ENCODE data around the gene ZBTB33. TPM values are rescaled to one million over a fixed set of nuclear protein-coding genes. Genes with fewer than 3 reads are reported as not detected.
A peak's percentile ranks its signal among the peaks of the same experiment; 100 is the strongest.

Gene ZBTB33
- total RNA-seq, 1 experiment from 2014 or later, result 25.5 TPM

DNA sequence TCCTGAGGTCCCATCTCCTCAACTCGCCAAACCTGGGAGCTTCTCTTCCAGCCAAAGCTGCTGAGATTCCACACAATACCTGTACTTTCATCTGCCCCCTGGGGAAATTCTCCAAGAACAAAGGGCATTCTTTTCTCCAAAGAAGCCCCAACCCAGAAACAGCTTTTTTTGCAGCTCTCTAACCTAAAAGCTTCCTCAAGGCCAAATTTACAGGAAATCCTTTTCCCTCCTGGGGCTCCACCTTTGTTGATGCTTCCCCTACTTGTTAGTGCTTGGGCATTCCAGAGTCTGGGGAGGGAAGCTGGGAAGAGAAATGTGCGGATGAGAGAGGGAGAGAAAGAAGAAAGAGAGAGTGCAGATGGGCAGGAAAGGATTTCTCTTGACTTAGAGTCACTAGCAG lies 24.3 kb downstream of the ZBTB33 start:
- Histone ChIP-seq H2AFZ (ENCODE audit: low read length) (no peak overlapping the region), H3K4me3 (ENCODE audit: low read length) (no peak overlapping the region), H3K36me3 (ENCODE audit: insufficient read depth, low read length) (no peaks in the 10 kb centered on the region), H3K9me3 (ENCODE audit: low read length) (no peaks in the 10 kb centered on the region), H3K9me2 (replicated peaks; ENCODE audit: insufficient read depth, low read length) (no peaks in the 10 kb centered on the region), H4K20me1 (ENCODE audit: insufficient read depth, low read depth, low read length) (no peaks in the 10 kb centered on the region), H3K4me2 (ENCODE audit: low read depth, low read length, poor library complexity, severe bottlenecking) (no peak overlapping the region), H3K9ac (ENCODE audit: low read length) (no peak overlapping the region), H3K27ac (ENCODE audit: low read length) (no peak overlapping the region), H3K79me2 (ENCODE audit: low read length) (no peaks in the 10 kb centered on the region), H3K27me3 (ENCODE audit: low read length) (no peaks in the 10 kb centered on the region), H3K4me1 (ENCODE audit: low read length) (no peaks in the 10 kb centered on the region)
- DNase-seq, result no peak

DNA sequence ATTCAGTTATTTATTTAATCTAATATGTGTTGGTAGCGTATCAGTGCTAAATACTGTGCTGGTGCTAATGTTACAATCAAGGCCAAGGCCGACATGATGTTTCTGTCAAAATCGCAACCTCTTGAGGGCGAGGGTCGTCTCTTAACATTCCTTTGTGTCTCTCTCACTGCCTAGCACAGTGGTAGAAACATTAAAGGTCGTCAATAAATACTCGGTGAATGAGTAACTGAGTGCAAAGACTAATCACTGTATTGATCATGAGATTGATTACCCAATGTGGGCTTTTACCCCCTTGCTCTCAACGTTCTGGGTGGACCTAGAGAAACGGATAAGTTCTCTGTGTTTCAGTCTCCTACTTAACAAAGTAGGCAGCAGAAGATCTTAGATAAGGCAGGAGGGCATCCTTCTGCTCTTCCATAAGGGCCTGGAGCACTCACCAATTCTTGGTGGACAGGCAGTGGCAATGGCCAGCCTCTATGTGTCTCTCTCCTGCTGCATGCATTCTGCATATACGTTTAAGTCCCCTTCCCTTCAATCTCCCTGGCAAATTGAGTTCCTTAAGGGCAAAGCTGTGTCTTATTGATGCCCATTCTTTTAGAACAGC lies 30.5 kb downstream of the ZBTB33 start:
- Histone ChIP-seq H4K20me1 (ENCODE audit: insufficient read depth, low read depth, low read length) (no peaks in the 10 kb centered on the region), H3K36me3 (ENCODE audit: insufficient read depth, low read length) (no peaks in the 10 kb centered on the region), H3K4me2 (ENCODE audit: low read depth, low read length, poor library complexity, severe bottlenecking) (no peak overlapping the region), H3K9me2 (replicated peaks; ENCODE audit: insufficient read depth, low read length) (no peaks in the 10 kb centered on the region), H3K9ac (ENCODE audit: low read length) (no peak overlapping the region), H2AFZ (ENCODE audit: low read length) (no peak overlapping the region), H3K79me2 (ENCODE audit: low read length) (no peaks in the 10 kb centered on the region), H3K4me1 (ENCODE audit: low read length) (no peaks in the 10 kb centered on the region), H3K27me3 (ENCODE audit: low read length) (no peaks in the 10 kb centered on the region), H3K9me3 (ENCODE audit: low read length) (no peaks in the 10 kb centered on the region), H3K27ac (ENCODE audit: low read length) (no peak overlapping the region), H3K4me3 (ENCODE audit: low read length) (no peak overlapping the region)
- DNase-seq, result no peak

- Histone ChIP-seq H3K36me3 (ENCODE audit: insufficient read depth, low read length) (no peaks in the 10 kb centered on the region), H3K9ac (ENCODE audit: low read length) (no peak overlapping the region), H3K27ac (ENCODE audit: low read length) (no peak overlapping the region), H3K79me2 (ENCODE audit: low read length) (no peaks in the 10 kb centered on the region), H3K9me3 (ENCODE audit: low read length) (no peaks in the 10 kb centered on the region), H4K20me1 (ENCODE audit: insufficient read depth, low read depth, low read length) (no peaks in the 10 kb centered on the region), H3K4me2 (ENCODE audit: low read depth, low read length, poor library complexity, severe bottlenecking) (no peak overlapping the region), H3K4me3 (ENCODE audit: low read length) (no peak overlapping the region), H3K9me2 (replicated peaks; ENCODE audit: insufficient read depth, low read length) (no peaks in the 10 kb centered on the region), H3K4me1 (ENCODE audit: low read length) (no peaks in the 10 kb centered on the region), H2AFZ (ENCODE audit: low read length) (no peak overlapping the region), H3K27me3 (ENCODE audit: low read length) (no peaks in the 10 kb centered on the region)
- no peak for DNase-seq
Measured at GRCh38 chrX:120281761-120282160, 31.1 kb downstream of the ZBTB33 start.

DNA sequence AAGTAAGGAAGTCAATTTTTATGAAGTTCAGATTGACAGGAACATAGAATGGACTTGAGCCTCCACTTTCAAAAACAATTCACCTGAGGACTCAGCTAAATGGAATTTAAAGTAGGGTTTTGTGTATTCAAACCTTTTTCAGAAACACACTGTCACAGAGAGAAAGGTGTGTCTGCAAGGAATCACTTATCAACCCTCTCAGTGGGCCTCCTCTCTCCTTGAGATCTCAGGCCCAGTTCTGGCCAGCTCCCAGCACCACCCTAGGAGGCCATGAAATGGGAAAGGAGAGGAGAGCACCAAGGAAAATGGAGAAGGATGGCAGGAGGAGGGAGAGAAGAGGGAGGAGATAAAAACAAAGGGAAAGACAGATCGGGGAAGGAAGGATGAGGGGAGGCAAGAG lies 32.1 kb downstream of the ZBTB33 start:
- H2AFZ ChIP-seq (ENCODE audit: low read length), result no peak overlapping the region
- DNase-seq, result no peak
- no peaks in the 10 kb centered on the region for H3K9me2 ChIP-seq (replicated peaks; ENCODE audit: insufficient read depth, low read length)
- H3K27ac ChIP-seq (ENCODE audit: low read length), result no peak overlapping the region
- no peak overlapping the region for H3K9ac ChIP-seq (ENCODE audit: low read length)
- H3K27me3 ChIP-seq (ENCODE audit: low read length), result no peaks in the 10 kb centered on the region
- no peaks in the 10 kb centered on the region for H4K20me1 ChIP-seq (ENCODE audit: insufficient read depth, low read depth, low read length)
- H3K79me2 ChIP-seq (ENCODE audit: low read length), result no peaks in the 10 kb centered on the region
- H3K9me3 ChIP-seq (ENCODE audit: low read length), result no peaks in the 10 kb centered on the region
- H3K36me3 ChIP-seq (ENCODE audit: insufficient read depth, low read length), result no peaks in the 10 kb centered on the region
- no peak overlapping the region for H3K4me3 ChIP-seq (ENCODE audit: low read length)
- H3K4me1 ChIP-seq (ENCODE audit: low read length), result no peaks in the 10 kb centered on the region
- H3K4me2 ChIP-seq (ENCODE audit: low read depth, low read length, poor library complexity, severe bottlenecking), result no peak overlapping the region

DNA sequence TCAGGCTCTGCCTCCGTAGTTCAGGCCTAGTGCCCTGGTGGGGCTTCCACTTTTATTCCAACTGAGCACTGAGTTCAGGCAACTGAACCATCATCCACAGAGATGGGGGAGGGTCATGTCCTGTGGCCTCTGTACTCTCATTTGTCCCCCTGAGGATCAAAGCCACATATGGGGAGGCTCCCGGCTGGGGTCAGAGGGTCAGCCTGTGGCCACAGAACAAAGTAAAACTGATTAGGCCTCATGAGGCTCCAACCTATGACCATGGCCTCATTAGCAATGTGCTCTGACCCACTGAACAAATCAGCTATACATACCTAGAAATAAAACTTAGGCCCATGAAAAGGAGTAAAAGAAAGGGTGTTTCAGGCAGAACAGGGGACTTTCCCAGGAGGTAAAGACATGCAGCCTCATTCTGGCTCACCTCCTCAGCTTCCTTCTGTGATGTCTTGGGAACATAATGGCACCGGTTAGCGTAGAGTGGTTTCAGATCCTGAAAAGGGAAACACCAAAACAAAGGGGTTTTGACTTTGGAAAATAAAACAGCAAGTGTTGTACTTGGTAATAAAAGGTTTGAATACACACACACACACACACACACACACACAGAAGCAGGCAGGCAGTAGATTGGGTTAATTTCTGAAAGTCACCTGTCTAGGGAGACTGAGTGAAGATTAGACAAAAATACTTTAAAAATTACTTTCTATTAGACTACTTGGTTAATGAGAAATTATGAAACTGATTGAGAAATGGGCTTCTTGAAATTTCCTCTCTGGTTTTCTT lies 36.3 kb downstream of the ZBTB33 start:
- Histone ChIP-seq H3K79me2 (ENCODE audit: low read length) (no peaks in the 10 kb centered on the region), H3K9ac (ENCODE audit: low read length) (no peak overlapping the region), H3K27me3 (ENCODE audit: low read length) (no peaks in the 10 kb centered on the region), H4K20me1 (ENCODE audit: insufficient read depth, low read depth, low read length) (no peaks in the 10 kb centered on the region), H3K4me1 (ENCODE audit: low read length) (no peaks in the 10 kb centered on the region), H3K27ac (ENCODE audit: low read length) (no peak overlapping the region), H2AFZ (ENCODE audit: low read length) (no peak overlapping the region), H3K36me3 (ENCODE audit: insufficient read depth, low read length) (no peaks in the 10 kb centered on the region), H3K9me2 (replicated peaks; ENCODE audit: insufficient read depth, low read length) (0 out of 2 replicates have a peak, but pooled peaks cover 5% of the 10 kb centered on the region), H3K4me2 (ENCODE audit: low read depth, low read length, poor library complexity, severe bottlenecking) (no peak overlapping the region), H3K4me3 (ENCODE audit: low read length) (no peak overlapping the region), H3K9me3 (ENCODE audit: low read length) (no peaks in the 10 kb centered on the region)
- no peak for DNase-seq

GRCh38 chrX:120287513-120288112 lies 37.0 kb downstream of the ZBTB33 start:
- H3K27me3 ChIP-seq (ENCODE audit: low read length), result no peaks in the 10 kb centered on the region
- 0 out of 2 replicates have a peak, but pooled peaks cover 5% of the 10 kb centered on the region for H3K9me2 ChIP-seq (replicated peaks; ENCODE audit: insufficient read depth, low read length)
- no peak overlapping the region for H3K4me2 ChIP-seq (ENCODE audit: low read depth, low read length, poor library complexity, severe bottlenecking)
- H3K36me3 ChIP-seq (ENCODE audit: insufficient read depth, low read length), result no peaks in the 10 kb centered on the region
- no peaks in the 10 kb centered on the region for H3K9me3 ChIP-seq (ENCODE audit: low read length)
- H2AFZ ChIP-seq (ENCODE audit: low read length), result no peak overlapping the region
- no peaks in the 10 kb centered on the region for H3K4me1 ChIP-seq (ENCODE audit: low read length)
- no peaks in the 10 kb centered on the region for H3K79me2 ChIP-seq (ENCODE audit: low read length)
- H4K20me1 ChIP-seq (ENCODE audit: insufficient read depth, low read depth, low read length), result no peaks in the 10 kb centered on the region
- H3K4me3 ChIP-seq (ENCODE audit: low read length), result no peak overlapping the region
- H3K9ac ChIP-seq (ENCODE audit: low read length), result no peak overlapping the region
- H3K27ac ChIP-seq (ENCODE audit: low read length), result no peak overlapping the region
- DNase-seq, result no peak

DNA sequence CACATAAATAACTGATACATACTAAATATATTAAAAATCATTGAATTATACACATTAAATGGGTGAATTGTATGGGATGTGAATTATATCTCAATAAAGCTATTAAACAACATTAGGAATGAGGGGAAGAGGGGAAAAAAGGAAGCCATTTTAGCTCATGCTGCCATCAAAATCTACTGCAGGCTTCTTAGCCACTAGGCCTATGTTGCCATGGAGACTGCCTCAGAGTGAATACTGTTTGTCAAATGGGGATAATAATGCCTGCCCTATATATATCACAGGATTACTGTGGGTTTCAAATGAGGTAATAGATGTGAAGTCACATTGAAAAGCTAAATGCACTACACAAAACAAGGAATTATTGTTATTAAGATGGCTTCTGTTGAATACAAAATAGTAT lies 39.5 kb downstream of the ZBTB33 start:
- H3K9ac ChIP-seq (ENCODE audit: low read length), result no peak overlapping the region
- H3K27ac ChIP-seq (ENCODE audit: low read length), result no peak overlapping the region
- H3K4me2 ChIP-seq (ENCODE audit: low read depth, low read length, poor library complexity, severe bottlenecking), result no peak overlapping the region
- H3K27me3 ChIP-seq (ENCODE audit: low read length), result no peaks in the 10 kb centered on the region
- H3K4me1 ChIP-seq (ENCODE audit: low read length), result no peaks in the 10 kb centered on the region
- H3K9me2 ChIP-seq (replicated peaks; ENCODE audit: insufficient read depth, low read length), result 0 out of 2 replicates have a peak, but pooled peaks cover 5% of the 10 kb centered on the region
- no peaks in the 10 kb centered on the region for H3K9me3 ChIP-seq (ENCODE audit: low read length)
- H3K4me3 ChIP-seq (ENCODE audit: low read length), result no peak overlapping the region
- DNase-seq, result peak; percentile 45
- no peaks in the 10 kb centered on the region for H3K79me2 ChIP-seq (ENCODE audit: low read length)
- no peaks in the 10 kb centered on the region for H4K20me1 ChIP-seq (ENCODE audit: insufficient read depth, low read depth, low read length)
- no peaks in the 10 kb centered on the region for H3K36me3 ChIP-seq (ENCODE audit: insufficient read depth, low read length)
- H2AFZ ChIP-seq (ENCODE audit: low read length), result no peak overlapping the region

DNA sequence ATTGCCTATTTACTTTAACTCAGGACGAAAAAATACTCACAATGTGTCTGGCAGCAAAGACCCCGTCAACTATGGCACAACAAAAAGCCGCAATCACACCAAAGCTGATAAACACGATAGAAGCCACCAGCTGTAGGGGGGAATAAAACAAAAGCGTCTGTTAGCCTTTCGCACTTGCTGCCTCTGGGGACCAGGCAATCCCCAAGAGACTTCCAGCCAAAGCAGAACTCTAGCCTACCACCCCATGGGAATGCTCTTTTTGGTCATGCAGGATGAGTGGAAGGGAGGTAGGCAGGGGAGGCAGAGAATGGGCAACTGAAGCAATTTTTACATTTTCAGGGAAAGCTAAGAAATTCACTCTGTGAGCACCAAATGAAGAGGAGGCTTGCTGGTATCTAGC lies 40.6 kb downstream of the ZBTB33 start:
- Histone ChIP-seq H3K4me2 (ENCODE audit: low read depth, low read length, poor library complexity, severe bottlenecking) (no peak overlapping the region), H2AFZ (ENCODE audit: low read length) (no peak overlapping the region), H3K9ac (ENCODE audit: low read length) (no peak overlapping the region), H4K20me1 (ENCODE audit: insufficient read depth, low read depth, low read length) (no peaks in the 10 kb centered on the region), H3K27me3 (ENCODE audit: low read length) (no peaks in the 10 kb centered on the region), H3K36me3 (ENCODE audit: insufficient read depth, low read length) (no peaks in the 10 kb centered on the region), H3K4me3 (ENCODE audit: low read length) (no peak overlapping the region), H3K79me2 (ENCODE audit: low read length) (no peaks in the 10 kb centered on the region), H3K27ac (ENCODE audit: low read length) (no peak overlapping the region), H3K9me3 (ENCODE audit: low read length) (no peaks in the 10 kb centered on the region), H3K4me1 (ENCODE audit: low read length) (no peaks in the 10 kb centered on the region), H3K9me2 (replicated peaks; ENCODE audit: insufficient read depth, low read length) (0 out of 2 replicates have a peak, but pooled peaks cover 5% of the 10 kb centered on the region)
- DNase-seq, result no peak
